IPS-18a (cell line): Measurements from ENCODE around the gene ZFYVE26.
"Not testable (repeated sequence)": the region's sequence is repeated elsewhere in the genome, so short reads cannot be mapped to it uniquely, and the experiment has no call there.

ENCODE experiments used
- H3K27ac ChIP-seq: one replicate; pipeline ENCODE4 v1.5.1; 2013; ENCODE audit warnings: low read length
- H3K27me3 ChIP-seq: one replicate; pipeline ENCODE4 v1.6.1; 2013; ENCODE audit warnings: mild to moderate bottlenecking, low read length; ENCODE audit not compliant: control insufficient read depth, insufficient read depth
- H3K36me3 ChIP-seq: one replicate; pipeline ENCODE4 v1.6.1; 2013; ENCODE audit warnings: low read depth, low read length; ENCODE audit not compliant: control insufficient read depth
- H3K4me1 ChIP-seq: one replicate; pipeline ENCODE4 v1.6.1; 2013; ENCODE audit warnings: low read depth, low read length; ENCODE audit not compliant: control insufficient read depth
- H3K4me3 ChIP-seq: one replicate; pipeline ENCODE4 v1.5.1; 2013; ENCODE audit warnings: low read length
- H3K9ac ChIP-seq: one replicate; pipeline ENCODE4 v1.6.1; 2013; ENCODE audit warnings: mild to moderate bottlenecking, low read length, moderate library complexity
- H3K9me3 ChIP-seq: one replicate; pipeline ENCODE4 v1.6.1; 2013; ENCODE audit warnings: low read depth, low read length; ENCODE audit not compliant: control insufficient read depth

Gene ZFYVE26

GRCh38 chr14:67721875-67722274, 94.5 kb downstream of the ZFYVE26 start:
- H3K27me3 ChIP-seq = peaks cover 5% of the 10 kb centered on the region
- no peak overlapping the region for H3K9ac ChIP-seq
- no peaks in the 10 kb centered on the region for H3K4me1 ChIP-seq
- no peak overlapping the region for H3K4me3 ChIP-seq
- H3K9me3 ChIP-seq = no peaks in the 10 kb centered on the region
- no peak overlapping the region for H3K27ac ChIP-seq
- no peaks in the 10 kb centered on the region for H3K36me3 ChIP-seq

- H3K9ac ChIP-seq = no peak overlapping the region
Observed at GRCh38 chr14:67719866-67720265, 96.5 kb downstream of the ZFYVE26 start.

GRCh38 chr14:67719385-67719784, 97.0 kb downstream of the ZFYVE26 start:
- not testable (repeated sequence) for H3K9me3 ChIP-seq, H3K4me1 ChIP-seq, H3K36me3 ChIP-seq, H3K4me3 ChIP-seq, H3K27me3 ChIP-seq, H3K27ac ChIP-seq, H3K9ac ChIP-seq

More at GRCh38 chr14:67719866-67720265, 96.5 kb downstream of the ZFYVE26 start:
- Histone ChIP-seq H3K9me3 (no peaks in the 10 kb centered on the region), H3K4me3 (no peak overlapping the region), H3K27ac (no peak overlapping the region), H3K36me3 (no peaks in the 10 kb centered on the region), H3K27me3 (peaks cover 5% of the 10 kb centered on the region), H3K4me1 (no peaks in the 10 kb centered on the region)

GRCh38 chr14:67718265-67718664, 98.1 kb downstream of the ZFYVE26 start:
- Histone ChIP-seq H3K4me3 (no peak overlapping the region), H3K27me3 (peaks cover 5% of the 10 kb centered on the region), H3K36me3 (no peaks in the 10 kb centered on the region), H3K9ac (no peak overlapping the region), H3K9me3 (no peaks in the 10 kb centered on the region), H3K4me1 (no peaks in the 10 kb centered on the region), H3K27ac (no peak overlapping the region)

- Histone ChIP-seq H3K9ac (no peak overlapping the region), H3K4me3 (no peak overlapping the region), H3K4me1 (no peaks in the 10 kb centered on the region), H3K36me3 (no peaks in the 10 kb centered on the region), H3K27ac (no peak overlapping the region), H3K27me3 (no peaks in the 10 kb centered on the region), H3K9me3 (no peaks in the 10 kb centered on the region)
Observed at GRCh38 chr14:67717048-67717447, 99.3 kb downstream of the ZFYVE26 start.

GRCh38 chr14:67710209-67710608, 106.2 kb downstream of the ZFYVE26 start:
- H3K27me3 ChIP-seq = no peaks in the 10 kb centered on the region
- H3K4me3 ChIP-seq = no peak overlapping the region
- H3K9me3 ChIP-seq = peaks cover 24% of the 10 kb centered on the region
- H3K27ac ChIP-seq = no peak overlapping the region
- no peak overlapping the region for H3K9ac ChIP-seq
- H3K36me3 ChIP-seq = no peaks in the 10 kb centered on the region
- H3K4me1 ChIP-seq = no peaks in the 10 kb centered on the region

GRCh38 chr14:67709796-67710195, 106.6 kb downstream of the ZFYVE26 start:
- not testable (repeated sequence) for H3K27ac ChIP-seq, H3K4me3 ChIP-seq, H3K9ac ChIP-seq, H3K27me3 ChIP-seq, H3K4me1 ChIP-seq, H3K36me3 ChIP-seq
- peaks cover 24% of the 10 kb centered on the region for H3K9me3 ChIP-seq

GRCh38 chr14:67709346-67709745, 107.0 kb downstream of the ZFYVE26 start:
- H3K9ac ChIP-seq, H3K27me3 ChIP-seq, H3K36me3 ChIP-seq, H3K4me1 ChIP-seq, H3K27ac ChIP-seq, H3K4me3 ChIP-seq: not testable (repeated sequence)
- peaks cover 24% of the 10 kb centered on the region for H3K9me3 ChIP-seq

GRCh38 chr14:67705211-67705610, 111.2 kb downstream of the ZFYVE26 start:
- Histone ChIP-seq H3K9me3 (peaks cover 20% of the 10 kb centered on the region), H3K4me1 (no peaks in the 10 kb centered on the region), H3K36me3 (no peaks in the 10 kb centered on the region), H3K4me3 (no peak overlapping the region), H3K27ac (no peak overlapping the region), H3K27me3 (no peaks in the 10 kb centered on the region), H3K9ac (no peak overlapping the region)

GRCh38 chr14:67704484-67705089, 111.8 kb downstream of the ZFYVE26 start:
- peaks cover 16% of the 10 kb centered on the region for H3K9me3 ChIP-seq
- no peaks in the 10 kb centered on the region for H3K27me3 ChIP-seq
- H3K27ac ChIP-seq = no peak overlapping the region
- H3K4me1 ChIP-seq = no peaks in the 10 kb centered on the region
- no peak overlapping the region for H3K4me3 ChIP-seq
- no peak overlapping the region for H3K9ac ChIP-seq
- no peaks in the 10 kb centered on the region for H3K36me3 ChIP-seq

- H3K9ac ChIP-seq = no peak overlapping the region
- no peaks in the 10 kb centered on the region for H3K36me3 ChIP-seq
- H3K4me1 ChIP-seq = no peaks in the 10 kb centered on the region
- H3K27me3 ChIP-seq = no peaks in the 10 kb centered on the region
- H3K9me3 ChIP-seq = peaks cover 11% of the 10 kb centered on the region
- no peak overlapping the region for H3K27ac ChIP-seq
- H3K4me3 ChIP-seq = no peak overlapping the region
Observed at GRCh38 chr14:67703997-67704396, 112.4 kb downstream of the ZFYVE26 start.

GRCh38 chr14:67701492-67701891, 114.9 kb downstream of the ZFYVE26 start, which contains the start of gene RDH12:
Gene RDH12 (plus strand): TSS chr14:67701886. CDS start chr14:67722643, 20,757 bp downstream.
- not testable (repeated sequence) for H3K27me3 ChIP-seq, H3K9ac ChIP-seq, H3K4me1 ChIP-seq, H3K4me3 ChIP-seq, H3K9me3 ChIP-seq, H3K36me3 ChIP-seq, H3K27ac ChIP-seq
